ENCODE results near the gene ARCN1.
A peak's percentile ranks its signal among the peaks of the same experiment; 100 is the strongest.
"Not testable (repeated sequence)": the region's sequence is repeated elsewhere in the genome, so short reads cannot be mapped to it uniquely, and the experiment has no call there.

Gene ARCN1

GRCh38 chr11:118607401-118608359 lies 35.5 kb downstream of the ARCN1 start, which contains the start of gene PHLDB1:
TSS of gene PHLDB1 (plus strand) at chr11:118607615. CDS start at chr11:118613837, 6,222 bp downstream.
- DNase-seq: peak; percentile 59

- DNase-seq: peak; percentile 93
These were observed 36.4 kb downstream of the ARCN1 start for GRCh38 chr11:118608360-118609227.

GRCh38 chr11:118609380-118610224 lies 37.4 kb downstream of the ARCN1 start:
- DNase-seq: peak; percentile 37

- DNase-seq: peak; percentile 27
These were observed 38.1 kb downstream of the ARCN1 start for GRCh38 chr11:118610225-118610772.

GRCh38 chr11:118610773-118611432 lies 38.7 kb downstream of the ARCN1 start:
- peak; percentile 90 for DNase-seq

GRCh38 chr11:118611433-118611795 lies 39.2 kb downstream of the ARCN1 start:
- DNase-seq: not testable (repeated sequence)

GRCh38 chr11:118612378-118612777 lies 40.2 kb downstream of the ARCN1 start:
- no peak for DNase-seq

- no peak for DNase-seq
These were observed 42.3 kb downstream of the ARCN1 start for GRCh38 chr11:118614511-118614910.

- no peak for DNase-seq
These were observed 43.2 kb downstream of the ARCN1 start for GRCh38 chr11:118615282-118615975.

- DNase-seq: no peak
These were observed 43.8 kb downstream of the ARCN1 start for GRCh38 chr11:118615976-118616371.

GRCh38 chr11:118618115-118618990 lies 46.1 kb downstream of the ARCN1 start:
- no peak for DNase-seq

GRCh38 chr11:118618991-118619375 lies 46.8 kb downstream of the ARCN1 start:
- DNase-seq: no peak

GRCh38 chr11:118619444-118620197 lies 47.4 kb downstream of the ARCN1 start:
- no peak for DNase-seq

GRCh38 chr11:118620529-118621070 lies 48.4 kb downstream of the ARCN1 start:
- no peak for DNase-seq

- DNase-seq: peak; percentile 27
These were observed 49.0 kb downstream of the ARCN1 start for GRCh38 chr11:118621071-118621783.

GRCh38 chr11:118621784-118622375 lies 49.7 kb downstream of the ARCN1 start:
- no peak for DNase-seq

GRCh38 chr11:118622376-118623268 lies 50.4 kb downstream of the ARCN1 start:
- no peak for DNase-seq
